PFSK-1 (cell line): ENCODE measurements around the gene FAM209A.

ENCODE experiments used
- FOXP2 ChIP-seq: optimal IDR thresholded peaks from 2 replicates; pipeline ENCODE3; 2011; ENCODE audit warnings: borderline replicate concordance, control low read depth, inconsistent platforms; ENCODE audit not compliant: insufficient read depth; ENCODE audit errors: extremely low read length, extremely low read depth
- POLR2AphosphoS5 ChIP-seq: IDR thresholded peaks from 2 replicates; pipeline ENCODE4 v1.6.1; 2012; ENCODE audit warnings: low read depth, mild to moderate bottlenecking, control low read depth, low read length, moderate library complexity
- REST ChIP-seq, 2 experiments: IDR thresholded peaks; 2 replicates each; pipeline versions ENCODE4 v1.6.1 to v1.8.0; 2011 to 2012; ENCODE audit warnings: low read depth in 2 of 2, low read length in 2 of 2, control low read depth in 1 of 2, inconsistent platforms in 1 of 2, mild to moderate bottlenecking in 1 of 2, moderate library complexity in 1 of 2; ENCODE audit not compliant: insufficient read depth in 1 of 2
- SIN3A ChIP-seq: IDR thresholded peaks from 2 replicates; pipeline ENCODE4 v1.6.1; 2012; ENCODE audit warnings: mild to moderate bottlenecking, low read length, moderate library complexity, borderline replicate concordance; ENCODE audit not compliant: insufficient read depth
- TAF1 ChIP-seq: IDR thresholded peaks from 2 replicates; pipeline ENCODE4 v1.6.1; 2012; ENCODE audit warnings: low read length, control low read depth, borderline replicate concordance; ENCODE audit not compliant: insufficient read depth

The FAM209A gene

GRCh38 chr20:56517211-56517610, 7.3 kb upstream of the FAM209A start:
- TF ChIP-seq POLR2AphosphoS5 (no peak), REST (IDR thresholded peaks at IDR 0.05; ENCODE audit: insufficient read depth in 1 of 2, low read depth in 2 of 2, low read length in 2 of 2) (no peak), FOXP2 (no peak), TAF1 (no peak), SIN3A (no peak)

- no peak for TF ChIP-seq POLR2AphosphoS5
- TF ChIP-seq TAF1, result no peak
- TF ChIP-seq SIN3A, result no peak
- no peak for TF ChIP-seq REST (IDR thresholded peaks at IDR 0.05; ENCODE audit: insufficient read depth in 1 of 2, low read depth in 2 of 2, low read length in 2 of 2)
- no peak for TF ChIP-seq FOXP2
Observed at GRCh38 chr20:56517641-56518040, 6.9 kb upstream of the FAM209A start.

- TF ChIP-seq POLR2AphosphoS5 (no peak), FOXP2 (no peak), SIN3A (no peak), REST (IDR thresholded peaks at IDR 0.05; ENCODE audit: insufficient read depth in 1 of 2, low read depth in 2 of 2, low read length in 2 of 2) (no peak), TAF1 (no peak)
Observed at GRCh38 chr20:56518126-56518525, 6.4 kb upstream of the FAM209A start.

- TF ChIP-seq REST (IDR thresholded peaks at IDR 0.05; ENCODE audit: insufficient read depth in 1 of 2, low read depth in 2 of 2, low read length in 2 of 2), result no peak
- no peak for TF ChIP-seq TAF1
- no peak for TF ChIP-seq POLR2AphosphoS5
- TF ChIP-seq FOXP2, result no peak
- no peak for TF ChIP-seq SIN3A
Observed at GRCh38 chr20:56518721-56519398, 5.7 kb upstream of the FAM209A start.

- TF ChIP-seq SIN3A (no peak), POLR2AphosphoS5 (no peak), FOXP2 (no peak), REST (IDR thresholded peaks at IDR 0.05; ENCODE audit: insufficient read depth in 1 of 2, low read depth in 2 of 2, low read length in 2 of 2) (no peak)
Observed at GRCh38 chr20:56519551-56519950, 5.0 kb upstream of the FAM209A start.
